ENCODE data around the gene MLLT11.
"Not testable (repeated sequence)": the region's sequence is repeated elsewhere in the genome, so short reads cannot be mapped to it uniquely, and the experiment has no call there.

MLLT11 gene

DNA sequence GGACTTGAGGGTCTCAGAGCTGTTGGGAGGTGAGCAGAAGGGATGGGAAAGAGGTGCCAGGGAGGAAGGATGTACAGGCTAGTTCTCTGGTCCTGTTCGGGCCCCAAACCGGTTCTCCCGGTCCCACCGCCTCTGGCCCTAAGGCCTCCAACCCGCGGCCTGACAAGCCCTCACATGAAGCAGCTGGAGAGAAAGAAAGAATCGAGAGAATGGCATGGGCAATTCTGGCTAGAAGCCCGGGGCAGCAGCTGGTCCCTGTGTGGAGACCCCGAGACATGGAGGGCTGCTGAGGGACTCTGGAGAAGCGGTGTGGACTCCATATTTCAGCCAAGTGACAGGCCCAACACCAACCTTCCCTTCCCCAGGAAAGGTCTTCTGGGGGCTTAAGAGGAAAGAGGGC is 1.5 kb upstream of the MLLT11 start:
- DNase-seq = peak; percentile 10

DNA sequence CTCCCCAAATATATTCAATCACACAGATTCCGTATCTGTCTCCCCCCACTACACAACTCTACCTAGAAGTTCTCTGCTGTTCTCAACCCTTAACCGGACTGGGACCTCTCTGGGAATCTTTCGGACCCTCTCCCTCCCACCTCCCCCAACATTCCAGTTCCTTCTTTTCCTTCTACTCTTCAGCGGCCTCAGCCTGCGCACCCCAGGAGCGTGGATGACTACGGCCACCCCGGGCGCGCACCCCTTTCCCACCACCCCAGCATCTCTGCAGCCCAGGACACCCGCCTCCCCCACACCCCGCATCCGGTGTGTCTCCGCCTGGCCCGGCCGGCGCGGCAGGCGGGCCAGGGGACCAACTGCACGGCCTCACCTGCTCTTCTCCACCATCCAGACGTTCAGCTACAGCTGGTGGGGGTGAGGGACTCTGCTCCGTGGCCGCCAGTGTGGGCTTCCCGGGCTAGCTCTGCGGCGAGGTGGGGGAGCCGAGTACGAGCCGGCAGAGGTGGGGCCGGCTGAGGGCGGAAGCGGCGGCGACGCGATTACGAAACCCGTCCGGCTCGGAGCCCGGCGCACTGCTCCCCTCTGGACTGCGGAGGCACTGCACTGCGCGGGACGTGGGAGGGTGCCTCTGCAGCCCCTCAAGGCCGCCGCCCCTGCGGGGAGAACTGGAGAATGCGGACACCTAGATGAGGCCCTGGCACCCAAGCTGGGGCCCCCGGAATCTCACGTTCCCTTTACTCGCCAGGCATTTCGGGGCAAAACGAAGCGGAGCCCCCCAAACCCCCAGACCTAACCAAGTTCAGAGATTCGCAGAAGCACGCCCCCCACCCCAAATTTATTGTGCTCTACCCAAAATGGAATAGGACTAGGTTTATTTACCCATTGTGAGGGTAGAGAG is 839 bp upstream of the MLLT11 start, which contains the start of gene CDC42SE1:
Gene CDC42SE1, minus strand, starts transcription at position 514 of the 898 bp plus-strand sequence. CDS start 3,892 bp downstream, outside the sequence.
- DNase-seq = peak; percentile 83

DNA sequence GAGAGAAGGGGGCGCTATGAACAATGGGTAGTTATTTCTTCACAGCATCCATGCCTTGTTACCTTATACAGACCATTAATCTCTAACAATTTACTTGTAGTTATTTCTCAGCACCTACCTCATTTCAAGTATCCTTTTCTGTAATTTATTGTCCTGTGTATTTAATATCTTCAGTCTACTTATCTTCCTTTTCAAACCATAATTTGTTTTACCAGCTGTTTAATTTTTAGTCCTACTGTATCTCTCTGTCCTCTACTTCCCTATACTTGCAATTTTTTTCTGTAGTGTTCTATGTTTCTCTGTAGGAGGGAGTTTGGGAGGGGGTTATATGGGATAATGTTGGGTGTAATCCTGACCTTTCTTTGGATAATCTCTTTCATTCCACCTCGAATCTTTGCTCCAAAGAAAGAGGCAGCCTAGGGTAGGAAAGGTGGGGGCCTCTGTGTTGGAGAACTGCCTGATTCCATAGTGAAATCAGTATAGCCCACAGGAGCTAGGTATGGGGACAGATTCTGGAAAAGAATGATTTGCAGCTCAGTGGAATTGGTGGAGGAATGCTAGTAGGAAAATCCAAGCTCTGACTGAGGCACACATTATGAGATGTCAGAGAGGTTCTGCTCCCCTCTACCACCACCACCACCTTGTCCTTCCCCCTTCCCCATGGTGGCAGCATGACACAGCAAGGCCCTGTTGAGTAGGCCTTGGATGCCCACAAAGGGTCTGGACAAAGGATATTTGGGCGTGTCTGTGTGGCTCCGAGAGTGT is 642 bp downstream of the MLLT11 start:
- DNase-seq = no peak

DNA sequence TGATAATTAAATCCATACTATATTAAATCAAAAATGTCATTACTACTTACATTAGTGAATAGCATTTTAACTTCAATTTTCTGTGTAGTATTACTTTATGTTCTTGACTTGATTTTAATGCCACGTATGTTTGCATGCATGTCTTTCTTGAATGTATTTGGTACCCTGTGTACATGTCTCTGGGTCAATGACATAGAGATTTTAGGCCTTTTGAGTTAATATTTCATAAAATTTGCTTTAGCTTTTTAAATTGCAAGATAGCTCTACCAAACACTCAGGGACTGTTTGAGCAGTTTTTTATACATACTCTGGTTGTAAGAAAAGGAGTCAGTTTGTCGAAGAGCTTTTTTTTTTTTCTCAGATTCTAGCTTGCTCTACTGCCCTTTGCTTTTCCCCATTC is 1.5 kb downstream of the MLLT11 start:
- no peak for DNase-seq

DNA sequence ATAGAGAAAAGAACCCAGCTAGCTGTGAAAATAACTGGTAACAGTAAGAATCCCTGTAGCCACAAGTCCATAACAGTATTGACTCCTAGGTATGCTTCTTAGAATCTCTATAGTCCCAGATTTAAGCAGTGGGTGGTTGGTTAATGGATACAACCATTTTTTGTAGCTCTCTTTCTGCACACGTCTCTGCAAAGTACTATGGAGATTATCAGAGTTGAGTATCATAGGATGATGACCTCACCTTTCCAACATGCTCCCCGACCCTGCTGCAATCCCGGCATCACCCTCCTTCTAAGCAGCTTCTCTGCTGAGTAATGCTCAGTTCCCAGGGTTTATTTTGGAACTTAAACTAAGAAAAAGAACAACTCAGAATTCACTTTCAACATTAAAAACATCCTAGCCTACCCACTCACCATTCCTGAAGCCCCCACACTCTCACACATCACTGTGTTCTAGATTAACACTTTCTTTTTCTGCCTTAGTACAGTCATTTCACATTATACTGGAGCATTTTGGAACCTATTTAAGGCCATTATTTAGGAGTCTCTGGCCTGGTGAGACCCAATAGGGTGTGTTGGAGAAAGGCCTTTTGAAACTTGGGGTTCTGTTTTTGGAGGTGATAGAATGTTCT is 2.7 kb downstream of the MLLT11 start:
- DNase-seq = no peak

DNA sequence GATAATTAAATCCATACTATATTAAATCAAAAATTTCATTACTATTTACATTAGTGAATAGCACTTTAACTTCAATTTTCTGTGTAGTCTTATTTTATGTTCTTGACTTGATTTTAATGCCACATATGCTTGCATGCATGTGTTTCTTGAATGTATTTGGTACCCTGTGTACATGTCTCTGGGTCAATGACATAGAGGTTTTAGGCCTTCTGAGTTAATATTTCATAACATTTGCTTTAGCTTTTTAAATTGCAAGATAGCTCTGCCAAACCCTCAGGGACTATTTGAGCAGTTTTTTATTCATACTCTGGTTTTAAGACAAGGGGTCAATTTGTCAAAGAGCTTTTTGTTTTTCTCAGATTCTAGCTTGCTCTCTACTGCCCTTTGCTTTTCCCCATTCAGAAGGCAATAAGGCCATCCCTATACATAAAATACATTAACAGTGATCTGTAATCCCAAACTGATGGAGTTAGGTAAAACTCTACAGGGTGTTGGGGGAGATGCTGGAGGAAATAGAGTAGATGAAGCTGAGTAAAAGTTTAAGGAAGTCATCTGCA is 5.0 kb downstream of the MLLT11 start:
- DNase-seq = no peak

DNA sequence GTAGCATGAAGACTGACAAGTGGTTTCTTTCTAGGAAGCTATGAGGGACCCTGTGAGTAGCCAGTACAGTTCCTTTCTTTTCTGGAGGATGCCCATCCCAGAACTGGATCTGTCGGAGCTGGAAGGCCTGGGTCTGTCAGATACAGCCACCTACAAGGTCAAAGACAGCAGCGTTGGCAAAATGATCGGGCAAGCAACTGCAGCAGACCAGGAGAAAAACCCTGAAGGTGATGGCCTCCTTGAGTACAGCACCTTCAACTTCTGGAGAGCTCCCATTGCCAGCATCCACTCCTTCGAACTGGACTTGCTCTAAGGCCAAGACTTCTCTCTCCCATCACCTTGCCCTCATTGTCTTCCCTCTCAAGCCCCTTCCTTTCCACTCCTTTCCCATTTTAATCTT is 7.0 kb downstream of the MLLT11 start:
- DNase-seq = no peak

DNA sequence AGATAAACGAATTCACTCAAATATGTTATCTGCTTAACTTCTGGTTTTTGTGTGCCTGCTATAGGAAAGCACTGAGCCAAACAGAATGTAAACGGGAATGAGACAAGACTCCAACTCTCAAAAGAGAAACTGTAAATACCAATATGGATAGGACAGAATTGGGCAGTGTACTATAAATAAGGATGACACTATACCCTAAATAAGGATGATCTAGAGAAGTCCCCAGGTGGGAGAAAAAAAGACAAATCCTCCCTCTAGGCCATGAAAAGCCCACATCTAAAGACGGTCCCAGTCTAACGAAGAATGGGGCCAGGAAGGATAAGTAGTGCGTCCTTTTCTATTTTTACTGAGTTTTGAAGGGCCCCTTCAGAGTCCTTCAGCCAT is 8.9 kb downstream of the MLLT11 start:
- no peak for DNase-seq

DNA sequence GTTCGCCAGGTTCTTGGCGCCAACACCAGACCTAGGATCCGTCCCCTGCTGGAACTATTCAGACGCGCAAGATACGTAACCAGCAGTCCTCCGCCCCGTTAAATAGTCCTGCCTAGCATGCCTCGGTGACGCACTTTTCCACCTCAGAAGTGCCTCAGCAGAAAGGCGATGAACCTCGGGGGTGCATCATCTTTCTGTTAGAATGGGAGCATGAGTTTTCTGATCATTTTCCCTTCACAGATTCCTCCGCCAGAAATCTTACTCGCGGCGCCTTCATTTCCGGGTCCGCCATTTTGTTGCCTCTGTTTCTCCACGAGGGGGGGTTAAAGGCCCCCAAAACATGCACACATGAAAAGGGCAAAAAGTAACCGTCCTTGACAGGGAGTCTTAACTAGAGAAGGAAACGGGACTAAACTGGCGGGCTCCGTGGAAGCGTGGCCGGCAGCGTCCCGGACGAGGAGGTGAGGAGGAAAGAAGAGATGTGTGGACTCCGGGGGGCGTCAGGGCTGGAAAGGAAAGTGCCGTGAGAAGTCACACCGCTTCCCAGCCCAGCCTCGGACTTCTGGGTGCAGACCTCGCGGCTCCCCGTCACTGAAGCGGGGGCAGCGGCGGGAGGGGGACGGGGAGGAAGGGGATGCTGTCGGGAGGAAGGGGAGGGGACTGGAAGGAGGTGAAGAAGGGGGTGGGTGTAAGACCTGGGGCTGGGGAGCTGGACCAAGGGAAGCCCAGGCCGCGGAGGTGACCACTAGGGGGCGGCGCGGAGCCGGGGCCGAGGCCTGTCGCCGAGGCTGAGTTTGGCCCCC is 10.5 kb downstream of the MLLT11 start, which contains the start of gene GABPB2:
Gene GABPB2, plus strand, starts transcription at position 288 of the 803 bp plus-strand sequence. CDS start 17,429 bp downstream, outside the sequence.
- peak; percentile 84 for DNase-seq

DNA sequence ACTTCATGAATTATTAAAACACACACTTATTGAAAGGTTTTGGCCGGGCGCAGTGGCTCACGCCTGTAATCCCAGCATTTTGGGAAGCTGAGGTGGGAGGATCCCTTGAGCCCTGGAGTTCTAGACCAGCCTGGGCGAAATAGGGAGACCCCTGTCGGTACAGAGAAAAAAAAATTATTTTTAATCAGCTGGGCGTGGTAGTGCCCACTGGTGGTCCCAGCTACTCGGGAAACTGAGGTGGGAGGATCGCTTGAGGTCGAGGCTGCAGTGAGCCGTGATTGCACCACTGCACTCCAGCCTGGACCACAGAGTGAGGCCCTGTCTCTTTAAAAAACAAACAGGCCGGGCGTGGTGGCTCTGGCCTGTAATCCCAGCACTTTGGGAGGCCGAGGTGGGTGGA is 12.0 kb downstream of the MLLT11 start:
- DNase-seq = no peak

DNA sequence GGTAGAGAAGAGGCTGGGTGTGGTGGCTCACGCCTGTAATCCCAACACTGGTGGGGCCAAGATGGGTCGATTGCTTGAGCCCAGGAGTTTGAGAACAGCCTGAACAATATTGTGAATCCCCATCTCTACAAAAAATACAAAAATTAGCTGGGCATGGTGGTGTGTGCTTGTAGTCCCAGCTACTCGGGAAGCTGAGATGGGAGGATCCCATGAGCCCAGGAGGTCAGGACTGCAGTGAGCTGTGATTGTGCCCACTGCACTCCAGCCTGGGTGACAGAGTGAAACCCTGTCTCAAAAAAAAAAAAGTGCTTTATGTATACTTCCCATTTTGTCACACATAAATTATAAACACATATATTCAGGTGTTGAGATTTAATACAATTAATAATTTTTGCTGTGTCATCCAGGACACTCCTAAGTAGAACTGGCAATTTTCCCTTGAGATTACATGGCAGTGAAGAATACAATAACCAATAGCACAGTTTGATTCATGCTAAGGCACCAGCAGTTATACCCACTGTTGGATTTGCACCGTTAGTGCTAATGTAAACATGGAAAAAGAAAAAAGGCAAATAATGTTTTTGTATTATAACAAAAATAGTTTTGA is 25.9 kb downstream of the MLLT11 start:
- DNase-seq = no peak

DNA sequence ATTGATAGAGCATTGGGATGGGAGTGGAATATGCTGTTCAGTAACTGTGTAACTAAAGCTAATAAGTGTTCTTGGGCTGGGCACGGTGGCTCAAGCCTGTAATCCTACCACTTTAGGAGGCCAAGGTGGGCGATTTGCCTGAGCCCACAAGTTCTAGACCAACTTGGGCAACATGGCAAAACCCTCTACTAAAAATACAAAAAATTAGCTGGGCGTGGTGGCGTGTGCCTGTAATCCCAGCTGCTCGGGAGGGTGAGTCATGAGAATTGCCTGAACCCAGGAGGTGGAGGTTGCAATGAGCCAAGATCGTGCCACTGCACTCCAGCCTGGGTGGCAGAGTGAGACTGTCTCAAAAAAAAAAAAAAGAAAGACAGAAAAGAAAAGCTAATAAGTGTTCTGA is 37.2 kb downstream of the MLLT11 start:
- DNase-seq = not testable (repeated sequence)

DNA sequence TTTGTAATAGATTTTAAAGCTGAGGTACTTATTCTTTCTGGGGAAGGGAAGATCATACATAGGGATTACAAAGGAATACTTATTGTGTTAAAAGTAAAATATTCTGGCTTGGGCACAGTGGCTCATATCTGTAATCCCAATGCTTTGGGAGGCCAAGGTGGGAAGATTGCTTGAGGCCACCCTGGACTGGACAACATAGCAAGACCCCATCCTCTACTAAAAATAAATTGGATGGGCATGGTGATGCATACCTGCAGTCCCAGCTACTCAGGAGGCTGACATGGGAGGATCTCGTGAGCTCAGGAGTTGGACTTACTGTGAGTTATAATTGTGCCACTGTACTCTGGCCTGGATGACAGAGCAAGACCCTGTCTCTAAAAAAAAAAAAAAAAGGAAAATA is 37.9 kb downstream of the MLLT11 start:
- DNase-seq = no peak

DNA sequence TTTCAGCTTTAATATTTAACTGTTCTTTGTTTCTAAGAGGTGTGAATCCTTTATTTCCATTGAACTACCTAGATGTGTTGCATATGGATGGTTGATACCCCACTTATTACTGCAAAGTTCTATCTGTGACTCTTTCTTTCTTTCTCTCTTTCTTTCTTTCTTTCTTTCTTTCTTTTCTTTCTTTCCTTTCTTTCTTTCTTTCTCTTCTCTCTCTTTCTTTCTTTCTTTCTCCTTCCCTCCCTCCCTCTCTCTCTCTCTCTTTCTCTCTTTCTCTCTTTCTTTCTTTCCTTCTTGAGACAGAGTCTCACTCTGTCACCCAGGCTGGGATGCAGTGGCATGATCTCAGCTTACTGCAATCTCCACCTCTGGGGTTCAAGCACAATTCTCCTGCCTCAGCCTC is 44.4 kb downstream of the MLLT11 start:
- no peak for DNase-seq

DNA sequence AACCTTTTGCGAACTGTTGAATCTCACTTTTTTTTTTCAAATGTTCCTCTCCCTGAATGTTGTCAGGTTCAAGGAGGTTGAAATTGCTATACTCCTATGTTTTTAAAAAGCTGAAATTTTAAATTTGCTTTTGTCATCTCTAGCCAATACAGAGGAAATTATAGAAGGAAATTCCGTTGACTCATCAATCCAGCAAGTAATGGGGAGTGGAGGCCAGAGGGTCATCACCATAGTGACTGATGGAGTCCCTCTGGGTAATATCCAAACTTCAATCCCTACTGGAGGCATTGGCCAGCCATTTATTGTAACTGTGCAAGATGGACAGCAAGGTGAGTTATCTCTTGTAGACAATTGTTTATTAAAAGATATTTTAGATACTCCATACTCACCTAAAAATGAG is 46.7 kb downstream of the MLLT11 start:
- no peak for DNase-seq

DNA sequence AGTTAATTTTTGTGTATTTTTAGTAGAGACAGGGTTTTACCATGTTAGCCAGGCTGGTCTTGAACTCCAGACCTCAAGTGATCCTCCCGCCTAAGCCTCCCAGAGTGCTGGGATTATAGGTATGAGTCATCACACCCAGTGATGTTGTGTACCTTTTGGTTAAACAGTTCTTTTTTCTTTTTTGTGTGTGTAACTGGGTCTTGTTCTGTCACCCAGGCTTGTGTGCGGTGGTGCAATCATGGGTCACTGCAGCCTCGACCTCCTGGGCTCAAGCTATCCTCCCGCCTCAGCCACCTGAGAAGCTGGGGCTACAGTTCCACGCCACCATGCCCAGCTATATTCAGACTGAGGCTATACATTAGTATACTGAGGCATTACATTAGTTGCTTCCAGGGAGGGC is 48.1 kb downstream of the MLLT11 start:
- DNase-seq = no peak

DNA sequence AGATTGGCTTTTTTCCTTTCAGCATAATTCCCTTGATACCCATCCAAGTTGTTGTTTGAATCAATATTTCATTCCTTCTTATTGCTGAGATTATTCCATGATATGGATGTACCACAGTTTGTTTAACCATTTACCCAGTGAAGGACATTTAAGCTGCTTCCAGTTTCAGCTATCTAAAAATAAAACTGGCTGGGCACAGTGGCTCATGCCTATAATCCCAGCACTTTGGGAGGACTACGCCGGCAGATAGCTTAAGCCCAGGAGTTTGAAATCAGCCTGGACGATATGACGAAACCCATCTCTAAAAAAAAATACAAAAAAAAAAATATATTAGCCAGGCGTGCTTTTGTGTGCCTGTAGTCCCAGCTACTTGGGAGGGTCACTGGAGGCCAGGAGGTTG is 53.7 kb downstream of the MLLT11 start:
- DNase-seq = no peak
